IMR-90 (cell line): ENCODE results near the gene PACS1.

ENCODE experiments used
- BHLHE40 ChIP-seq: fragments of 150-350 bp; IDR thresholded peaks from 2 replicates; pipeline ENCODE4 v1.6.1; 2016; ENCODE audit warnings: mild to moderate bottlenecking, low read depth, low read length
- CEBPB ChIP-seq: IDR thresholded peaks from 2 replicates; pipeline ENCODE4 v1.6.1; 2012; ENCODE audit warnings: low read depth, low read length, improper control_type of control experiment
- CHD1 ChIP-seq: IDR thresholded peaks from 2 replicates; pipeline ENCODE4 v1.6.1; 2012; ENCODE audit warnings: low read depth, low read length, improper control_type of control experiment
- CTCF ChIP-seq: conservative IDR thresholded peaks from 2 replicates; pipeline ENCODE4 v1.5.1; 2012; ENCODE audit warnings: mild to moderate bottlenecking, low read depth, low read length, improper control_type of control experiment
- FOS ChIP-seq: fragments of 150-350 bp; IDR thresholded peaks from 2 replicates; pipeline ENCODE4 v1.6.1; 2016; ENCODE audit warnings: low read depth, low read length
- POLR2A ChIP-seq: IDR thresholded peaks from 2 replicates; pipeline ENCODE4 v1.6.1; 2012; ENCODE audit warnings: mild to moderate bottlenecking, low read depth, low read length
- RAD21 ChIP-seq: IDR thresholded peaks from 2 replicates; pipeline ENCODE4 v1.6.1; 2012; ENCODE audit warnings: low read length, improper control_type of control experiment
- SMC3 ChIP-seq: fragments of 150-350 bp; IDR thresholded peaks from 2 replicates; pipeline ENCODE4 v1.6.1; 2016; ENCODE audit warnings: low read depth, mild to moderate bottlenecking, antibody characterized with exemption, low read length, moderate library complexity
- USF2 ChIP-seq: fragments of 150-350 bp; IDR thresholded peaks from 2 replicates; pipeline ENCODE4 v1.6.1; 2017; ENCODE audit warnings: mild to moderate bottlenecking, antibody characterized with exemption, low read length, low read depth

GRCh38 chr11:66150725-66151124 lies 80.7 kb downstream of the PACS1 start:
- TF ChIP-seq CEBPB (no peak), POLR2A (no peak), CTCF (no peak), BHLHE40 (no peak), FOS (no peak), RAD21 (no peak), SMC3 (no peak), CHD1 (no peak), USF2 (no peak)
